Measurements from ENCODE around the gene KIFAP3.
"Not testable (repeated sequence)": the region's sequence is repeated elsewhere in the genome, so short reads cannot be mapped to it uniquely, and the experiment has no call there.

Gene KIFAP3

DNA sequence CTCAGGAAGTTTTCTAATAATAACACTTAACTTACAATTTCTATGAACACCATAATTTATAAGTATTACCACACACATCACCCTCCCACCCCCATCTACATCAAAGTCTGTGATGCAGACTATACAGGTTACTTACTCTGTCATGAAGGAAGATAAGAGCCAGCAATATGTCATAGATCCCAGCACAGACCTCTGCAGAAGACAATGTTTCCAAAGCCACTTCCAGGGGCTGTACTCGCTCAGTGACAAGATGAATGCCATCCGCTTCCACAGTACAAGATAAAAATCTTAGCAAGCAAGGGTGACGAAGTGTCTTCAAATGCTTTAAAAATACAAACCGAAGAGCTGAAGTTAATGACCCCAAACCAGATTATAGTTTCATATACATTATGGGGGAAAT, 196.0 kb downstream of the KIFAP3 start:
- Histone ChIP-seq H3K9me3 (ENCODE audit: control insufficient read depth, low read length) (no peaks in the 10 kb centered on the region), H3K27ac (no peak overlapping the region), H3K27me3 (ENCODE audit: control insufficient read depth, insufficient read depth, low read length) (no peaks in the 10 kb centered on the region), H2AFZ (no peak overlapping the region), H3K9ac (no peak overlapping the region), H3K4me2 (ENCODE audit: low read length) (peak overlapping the region; percentile 34), H3K4me1 (no peaks in the 10 kb centered on the region), H3K79me2 (peaks cover 15% of the 10 kb centered on the region), H3K4me3 (ENCODE audit: low read depth, low read length) (no peak overlapping the region), H3K36me3 (ENCODE audit: control insufficient read depth, insufficient read depth, low read length) (no peaks in the 10 kb centered on the region)
- TF ChIP-seq CTCF (IDR thresholded peaks at IDR 0.05): no peak

DNA sequence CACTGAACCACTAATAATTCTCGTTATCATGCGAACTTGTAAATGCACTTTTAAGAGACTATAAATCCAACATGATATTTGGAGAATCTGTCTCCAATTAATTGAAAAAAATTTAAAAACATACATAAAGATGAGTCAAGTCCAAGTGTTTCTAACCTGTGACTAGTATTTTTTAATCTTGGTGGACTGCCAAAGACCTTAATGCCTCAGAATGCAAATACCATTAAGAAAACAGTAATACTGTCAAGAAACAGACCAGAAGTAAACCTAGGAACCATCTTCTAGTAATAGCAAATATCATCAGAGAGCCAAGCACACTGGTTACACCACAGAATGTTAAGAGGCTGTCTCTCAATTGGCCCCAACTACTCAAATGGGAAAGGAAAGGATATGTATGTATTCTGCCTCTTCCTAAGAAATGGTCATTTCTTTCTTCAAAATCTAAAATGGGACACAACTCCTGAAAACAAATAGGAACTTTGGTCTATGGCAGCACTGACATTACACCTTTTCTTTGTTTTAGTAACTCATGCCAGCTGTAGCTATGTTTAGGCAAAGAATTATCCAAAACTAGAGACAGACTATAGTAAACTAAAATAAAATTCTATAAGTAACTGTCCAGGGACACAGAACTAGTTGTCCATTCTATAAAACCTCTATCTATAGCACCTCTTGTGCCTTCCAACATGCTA, 196.5 kb downstream of the KIFAP3 start:
- TF ChIP-seq CTCF (IDR thresholded peaks at IDR 0.05): no peak
- Histone ChIP-seq H3K27me3 (ENCODE audit: control insufficient read depth, insufficient read depth, low read length) (no peaks in the 10 kb centered on the region), H3K9ac (no peak overlapping the region), H3K27ac (no peak overlapping the region), H3K9me3 (ENCODE audit: control insufficient read depth, low read length) (no peaks in the 10 kb centered on the region), H3K79me2 (peaks cover 10% of the 10 kb centered on the region), H2AFZ (no peak overlapping the region), H3K4me1 (no peaks in the 10 kb centered on the region), H3K36me3 (ENCODE audit: control insufficient read depth, insufficient read depth, low read length) (no peaks in the 10 kb centered on the region), H3K4me2 (ENCODE audit: low read length) (peak overlapping the region; percentile 34), H3K4me3 (ENCODE audit: low read depth, low read length) (no peak overlapping the region)

DNA sequence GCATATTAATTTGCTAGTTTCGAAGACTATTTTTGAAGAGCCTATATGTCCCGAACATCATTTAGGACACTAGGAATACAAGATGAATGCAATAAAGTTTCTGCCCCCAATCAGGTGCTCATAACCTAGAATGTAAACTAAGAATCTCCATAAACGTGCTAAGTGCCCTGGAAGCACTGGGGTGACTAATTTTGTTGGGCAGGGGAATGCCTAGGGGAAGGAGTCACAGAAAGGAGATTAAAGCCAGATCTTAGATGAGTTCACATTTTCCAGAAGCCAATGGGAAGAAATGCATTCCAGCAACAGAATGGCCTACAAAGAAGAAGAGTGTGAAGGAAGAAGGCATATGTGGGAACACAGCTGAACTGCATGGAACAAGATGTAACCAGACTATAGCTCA, 200.3 kb downstream of the KIFAP3 start:
- TF ChIP-seq CTCF (IDR thresholded peaks at IDR 0.05): no peak
- Histone ChIP-seq H3K36me3 (ENCODE audit: control insufficient read depth, insufficient read depth, low read length) (no peaks in the 10 kb centered on the region), H3K9ac (no peak overlapping the region), H2AFZ (no peak overlapping the region), H3K4me3 (ENCODE audit: low read depth, low read length) (no peak overlapping the region), H3K27me3 (ENCODE audit: control insufficient read depth, insufficient read depth, low read length) (no peaks in the 10 kb centered on the region), H3K9me3 (ENCODE audit: control insufficient read depth, low read length) (no peaks in the 10 kb centered on the region), H3K4me2 (ENCODE audit: low read length) (no peak overlapping the region), H3K79me2 (peaks cover 2% of the 10 kb centered on the region), H3K4me1 (no peaks in the 10 kb centered on the region), H3K27ac (no peak overlapping the region)

DNA sequence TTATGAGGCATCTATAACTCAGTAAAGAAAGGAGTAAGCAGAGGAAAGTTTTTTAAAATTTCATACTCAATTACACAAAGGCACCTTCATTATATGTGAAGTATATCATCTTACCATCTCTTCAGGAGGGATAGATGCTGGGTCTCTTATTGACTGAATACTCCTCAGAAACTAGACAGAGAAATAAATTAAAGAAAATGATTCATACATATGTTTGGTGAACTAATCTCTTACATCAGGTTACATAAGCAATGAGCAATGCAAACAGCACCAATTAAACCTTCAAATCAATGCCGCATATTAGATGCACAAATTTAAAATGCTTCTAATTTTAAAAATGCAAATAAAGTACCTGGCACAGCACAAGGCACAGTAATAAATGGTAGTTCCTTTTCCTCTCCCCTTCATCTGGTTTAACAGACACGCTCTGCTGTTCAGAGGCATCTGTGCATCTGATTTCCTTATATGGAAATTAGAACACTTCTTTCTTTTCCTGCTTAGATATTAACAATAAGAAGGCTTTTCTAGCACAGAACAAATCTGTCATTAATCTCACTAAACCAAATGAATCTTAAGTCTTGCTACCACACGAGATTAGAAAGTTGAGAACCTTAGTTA, 200.8 kb downstream of the KIFAP3 start:
- TF ChIP-seq CTCF (IDR thresholded peaks at IDR 0.05): no peak
- no peaks in the 10 kb centered on the region for H3K4me1 ChIP-seq
- no peak overlapping the region for H3K4me3 ChIP-seq (ENCODE audit: low read depth, low read length)
- no peak overlapping the region for H3K4me2 ChIP-seq (ENCODE audit: low read length)
- no peak overlapping the region for H3K27ac ChIP-seq
- peaks cover 2% of the 10 kb centered on the region for H3K79me2 ChIP-seq
- no peak overlapping the region for H2AFZ ChIP-seq
- H3K36me3 ChIP-seq (ENCODE audit: control insufficient read depth, insufficient read depth, low read length): no peaks in the 10 kb centered on the region
- H3K9ac ChIP-seq: no peak overlapping the region
- no peaks in the 10 kb centered on the region for H3K27me3 ChIP-seq (ENCODE audit: control insufficient read depth, insufficient read depth, low read length)
- H3K9me3 ChIP-seq (ENCODE audit: control insufficient read depth, low read length): no peaks in the 10 kb centered on the region

- Histone ChIP-seq H3K79me2 (peaks cover 2% of the 10 kb centered on the region), H3K27me3 (ENCODE audit: control insufficient read depth, insufficient read depth, low read length) (no peaks in the 10 kb centered on the region), H3K9ac (no peak overlapping the region), H3K4me3 (ENCODE audit: low read depth, low read length) (no peak overlapping the region), H3K27ac (no peak overlapping the region), H3K4me2 (ENCODE audit: low read length) (no peak overlapping the region), H3K9me3 (ENCODE audit: control insufficient read depth, low read length) (no peaks in the 10 kb centered on the region), H3K36me3 (ENCODE audit: control insufficient read depth, insufficient read depth, low read length) (no peaks in the 10 kb centered on the region), H3K4me1 (no peaks in the 10 kb centered on the region), H2AFZ (no peak overlapping the region)
- TF ChIP-seq CTCF (IDR thresholded peaks at IDR 0.05): no peak
Measured at GRCh38 chr1:169872906-169873305, 201.6 kb downstream of the KIFAP3 start.

DNA sequence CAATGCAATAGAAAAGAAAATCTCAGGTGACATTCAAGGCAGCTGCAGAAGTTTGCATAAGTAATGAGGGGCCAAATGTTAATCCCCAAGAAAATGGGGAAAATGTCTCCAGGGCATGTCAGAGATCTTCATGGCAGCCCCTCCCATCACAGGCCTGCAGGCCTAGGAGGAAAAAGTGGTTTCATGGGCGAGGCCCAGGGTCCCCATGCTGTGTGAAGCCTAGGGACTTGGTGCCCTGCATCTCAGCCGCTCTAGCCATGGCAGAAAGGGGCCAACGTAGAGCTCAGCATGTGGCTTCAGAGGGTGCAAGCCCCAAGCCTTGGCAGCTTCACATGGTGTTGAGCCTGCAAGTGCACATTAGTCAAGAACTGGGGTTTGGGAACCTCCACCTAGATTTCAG, 202.5 kb downstream of the KIFAP3 start:
- H3K27ac ChIP-seq; H2AFZ ChIP-seq; H3K4me2 ChIP-seq (ENCODE audit: low read length); H3K9ac ChIP-seq; H3K79me2 ChIP-seq; H3K36me3 ChIP-seq (ENCODE audit: control insufficient read depth, insufficient read depth, low read length); H3K4me3 ChIP-seq (ENCODE audit: low read depth, low read length); H3K27me3 ChIP-seq (ENCODE audit: control insufficient read depth, insufficient read depth, low read length); H3K9me3 ChIP-seq (ENCODE audit: control insufficient read depth, low read length); H3K4me1 ChIP-seq: not testable (repeated sequence)

Data from parathyroid adenoma (tissue), 2 donors.